Transverse colon (tissue), 4 donors: ENCODE measurements around the gene MKNK1. TPM values are rescaled to one million over a fixed set of nuclear protein-coding genes. Genes with fewer than 3 reads are reported as not detected.

ENCODE experiments used
- DNase-seq: peaks from one replicate; pipeline ENCODE4 v3.0.0-alpha.2; 2019
- H3K27ac ChIP-seq, 4 donors: fragments of 200-600 bp; sonication (generic); 2 replicates each; pipeline ENCODE4 v1.5.1; 2016 to 2018; ENCODE audit warnings: inconsistent platforms in 4 of 4
- H3K27me3 ChIP-seq: fragments of 200-600 bp; sonication (generic); 2 replicates; pipeline ENCODE4 v1.5.1; 2017; ENCODE audit warnings: inconsistent platforms
- H3K36me3 ChIP-seq, 4 donors: fragments of 200-600 bp; sonication (generic); 2 replicates each; pipeline ENCODE4 v1.5.1; 2017 to 2019; ENCODE audit warnings: inconsistent platforms in 4 of 4
- H3K4me1 ChIP-seq, 4 donors: fragments of 200-600 bp; sonication (generic); 2 replicates each; pipeline ENCODE4 v1.5.1; 2017 to 2020; ENCODE audit warnings: inconsistent platforms in 4 of 4
- H3K4me3 ChIP-seq, 4 donors: fragments of 200-600 bp; sonication (generic); 1 replicate in 1 of 4; 2 replicates in 3 of 4; pipeline versions ENCODE4 v1.5.1 to v1.6.1; 2017 to 2019; ENCODE audit warnings: inconsistent platforms in 4 of 4
- H3K9me3 ChIP-seq, 2 donors: fragments of 200-600 bp; sonication (generic); 2 replicates each; pipeline ENCODE4 v1.5.1; 2017 to 2019; ENCODE audit warnings: inconsistent platforms in 2 of 2
- EP300 ChIP-seq: sonication (generic); formaldehyde crosslinking; IDR thresholded peaks from one replicate; pipeline ENCODE4 v1.6.1; 2017; ENCODE audit warnings: antibody characterized with exemption, low read depth
- POLR2A ChIP-seq: fragments of 450-650 bp; IDR thresholded peaks from one replicate; pipeline ENCODE4 v1.6.1; 2016; ENCODE audit warnings: antibody characterized with exemption, mild to moderate bottlenecking, moderate library complexity
- POLR2AphosphoS5 ChIP-seq, 3 donors: sonication (generic); formaldehyde crosslinking; IDR thresholded peaks; one replicate each; pipeline ENCODE4 v1.6.1; 2016; ENCODE audit warnings: antibody characterized with exemption in 3 of 3
- WGBS, 2 donors: methylation state at CpG; one replicate each; pipeline ENCODE4 v1.1.5; 2018; ENCODE audit warnings: low coverage in 1 of 2; 5-methylcytosine and 5-hydroxymethylcytosine counted together
- in situ Hi-C, 4 donors: fragments of 200-750 bp; cut with MboI; loops; one replicate each; pipeline versions ENCODE4 v1.15.0 to v1.15.1; 2017; ENCODE audit warnings: low sequenced_read_pairs in 3 of 4, low pct_ligation_motif_present in 1 of 4, low pct_unique_long_range_greater_than_20kb in 1 of 4
- intact Hi-C: fragments of 100-400 bp; cut with DNase I; formaldehyde crosslinking; loops from one replicate; pipeline ENCODE4 v1.15.1; 2023; ENCODE audit warnings: low total_unique reads
- total RNA-seq, 4 donors: library from RNA; depleted of rRNA; stranded (reverse); fragments of >200 nt; gene quantifications; one replicate each; pipeline ENCODE4 v1.1.0, GENCODE V29; 2016
- TF ChIP-seq, protein P1 (sequence below), 5 experiments: fragments of 200-600 bp in 3 of 5; fragments of 450-650 bp in 2 of 5; sonication (generic) in 3 of 5; IDR thresholded peaks; 1 replicate in 2 of 5; 2 replicates in 3 of 5; pipeline ENCODE4 v1.5.1; 2016 to 2017; ENCODE audit warnings: antibody characterized with exemption in 5 of 5, inconsistent platforms in 3 of 5, mild to moderate bottlenecking in 2 of 5, moderate library complexity in 1 of 5

The MKNK1 gene
- total RNA-seq, 4 donors from 2014 or later, result 59.5 to 80.5 (median 62.3) TPM

- in situ Hi-C loops, result loop anchor here in 3 of 4 donors (10.0 kb wide), 2 partner anchors 95 to 105 kb away; partner anchors contain the start of gene EFCAB14 (in 1 of the 3)
- intact Hi-C loops, result no loop called here
- no peak for DNase-seq
- H3K36me3 ChIP-seq, result no peaks in the 10 kb centered on the region
- no peak for TF ChIP-seq POLR2A
- no peak for TF ChIP-seq POLR2AphosphoS5 (IDR thresholded peaks at IDR 0.05)
- no peak overlapping the region for H3K27ac ChIP-seq
- 93% methylated on average over 5 of the region's 5 CpGs; no CpG with 5 or more reads in 1 of the 2 donors for WGBS, 2 donors
- H3K9me3 ChIP-seq, result no peaks in the 10 kb centered on the region
- no peaks in the 10 kb centered on the region for H3K27me3 ChIP-seq
- no peak overlapping the region for H3K4me3 ChIP-seq
- peaks cover 13 to 33% (median 22%) of the 10 kb centered on the region in 4 donors for H3K4me1 ChIP-seq
Observed at GRCh38 chr1:46619656-46620258, 15.7 kb upstream of the MKNK1 start.

- H3K9me3 ChIP-seq, result no peaks in the 10 kb centered on the region
- no peak for DNase-seq
- in situ Hi-C loops, result loop anchor here in 2 of 4 donors (10.0 kb wide), 2 partner anchors 96 to 106 kb away; partner anchors contain the start of gene EFCAB14 (in 1 of the 2)
Observed at GRCh38 chr1:46618754-46619415, 14.8 kb upstream of the MKNK1 start.

GRCh38 chr1:46617833-46618232 lies 13.8 kb upstream of the MKNK1 start:
- intact Hi-C loops, result no loop called here
- TF ChIP-seq POLR2AphosphoS5 (IDR thresholded peaks at IDR 0.05), result no peak
- TF ChIP-seq EP300, result no peak
- TF ChIP-seq POLR2A, result no peak
- TF ChIP-seq, protein P1, sequence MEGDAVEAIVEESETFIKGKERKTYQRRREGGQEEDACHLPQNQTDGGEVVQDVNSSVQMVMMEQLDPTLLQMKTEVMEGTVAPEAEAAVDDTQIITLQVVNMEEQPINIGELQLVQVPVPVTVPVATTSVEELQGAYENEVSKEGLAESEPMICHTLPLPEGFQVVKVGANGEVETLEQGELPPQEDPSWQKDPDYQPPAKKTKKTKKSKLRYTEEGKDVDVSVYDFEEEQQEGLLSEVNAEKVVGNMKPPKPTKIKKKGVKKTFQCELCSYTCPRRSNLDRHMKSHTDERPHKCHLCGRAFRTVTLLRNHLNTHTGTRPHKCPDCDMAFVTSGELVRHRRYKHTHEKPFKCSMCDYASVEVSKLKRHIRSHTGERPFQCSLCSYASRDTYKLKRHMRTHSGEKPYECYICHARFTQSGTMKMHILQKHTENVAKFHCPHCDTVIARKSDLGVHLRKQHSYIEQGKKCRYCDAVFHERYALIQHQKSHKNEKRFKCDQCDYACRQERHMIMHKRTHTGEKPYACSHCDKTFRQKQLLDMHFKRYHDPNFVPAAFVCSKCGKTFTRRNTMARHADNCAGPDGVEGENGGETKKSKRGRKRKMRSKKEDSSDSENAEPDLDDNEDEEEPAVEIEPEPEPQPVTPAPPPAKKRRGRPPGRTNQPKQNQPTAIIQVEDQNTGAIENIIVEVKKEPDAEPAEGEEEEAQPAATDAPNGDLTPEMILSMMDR (IDR thresholded peaks at IDR 0.05), result no peak
- in situ Hi-C loops, result loop anchor here in 2 of 4 donors (10.0 kb wide), 2 partner anchors 97 to 107 kb away; partner anchors contain the start of gene EFCAB14 (in 1 of the 2)
- WGBS, 2 donors, result 79 to 82% methylated on average over 2 to 3 of the region's 3 CpGs
- Histone ChIP-seq H3K9me3 (no peaks in the 10 kb centered on the region), H3K27ac (no peak overlapping the region), H3K4me3 (no peak overlapping the region), H3K27me3 (no peaks in the 10 kb centered on the region), H3K4me1 (peaks cover 29 to 52% (median 40%) of the 10 kb centered on the region in 4 donors), H3K36me3 (no peaks in the 10 kb centered on the region)
- DNase-seq, result no peak

More at GRCh38 chr1:46618754-46619415, 14.8 kb upstream of the MKNK1 start:
- WGBS, 2 donors, result 81 to 86% methylated on average over 3 to 4 of the region's 4 CpGs
- H3K27ac ChIP-seq, result no peak overlapping the region
- H3K27me3 ChIP-seq, result no peaks in the 10 kb centered on the region
- no peaks in the 10 kb centered on the region for H3K36me3 ChIP-seq
- no peak overlapping the region for H3K4me3 ChIP-seq
- TF ChIP-seq POLR2A (no peak), POLR2AphosphoS5 (IDR thresholded peaks at IDR 0.05) (no peak), EP300 (no peak)
- TF ChIP-seq, protein P1 (IDR thresholded peaks at IDR 0.05), result no peak
- peaks cover 21 to 42% (median 30%) of the 10 kb centered on the region in 4 donors for H3K4me1 ChIP-seq
- intact Hi-C loops, result no loop called here

DNA sequence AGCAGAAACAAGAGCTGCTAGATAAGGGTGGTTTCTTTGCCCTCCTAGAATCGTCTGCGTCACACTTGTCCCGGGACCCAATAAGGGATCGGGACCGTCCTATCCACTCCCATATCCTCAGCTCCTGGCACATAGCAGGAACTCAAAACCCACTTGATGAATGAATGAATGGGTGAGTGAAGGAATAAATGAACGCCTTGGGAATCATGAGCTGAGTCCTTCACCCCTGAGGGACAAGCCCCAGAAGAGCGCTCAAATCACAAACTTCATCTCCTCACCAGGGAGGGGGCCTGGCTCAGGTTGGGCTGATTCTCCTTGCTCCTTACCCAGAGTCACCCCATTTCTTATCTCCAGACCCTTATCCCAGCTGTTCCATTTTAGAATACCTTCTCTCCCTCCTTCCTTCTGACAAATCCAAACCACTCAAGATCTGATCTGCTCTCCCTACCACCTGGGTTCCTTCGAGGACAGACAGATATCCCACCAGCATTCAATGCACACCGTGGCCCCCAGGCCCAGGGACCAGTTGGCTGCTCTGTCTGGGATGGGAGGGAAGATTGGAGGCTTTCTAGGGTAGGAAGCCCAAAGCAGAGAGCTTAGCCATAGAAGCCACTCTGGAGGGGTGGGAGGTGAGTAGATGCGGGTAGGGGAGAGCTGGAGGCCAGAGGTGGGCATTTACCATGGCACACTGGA lies 13.2 kb upstream of the MKNK1 start:
- 44% methylated on average over 10 of the region's 10 CpGs; no CpG with 5 or more reads in 1 of the 2 donors for WGBS, 2 donors
- in situ Hi-C loops, result loop anchor here in 2 of 4 donors (10.0 kb wide), 2 partner anchors 98 to 108 kb away; partner anchors contain the start of gene EFCAB14 (in 1 of the 2)

More for the DNA sequence above, 13.2 kb upstream of the MKNK1 start:
- peak overlapping the region; percentile 63 to 88 (median 81) for H3K4me3 ChIP-seq
- no peaks in the 10 kb centered on the region for H3K27me3 ChIP-seq
- no peak for DNase-seq
- TF ChIP-seq, protein P1 (IDR thresholded peaks at IDR 0.05), result no peak
- no peak for TF ChIP-seq EP300
- H3K9me3 ChIP-seq, result no peaks in the 10 kb centered on the region
- H3K36me3 ChIP-seq, result no peaks in the 10 kb centered on the region
- intact Hi-C loops, result no loop called here
- H3K27ac ChIP-seq, result peak overlapping the region; percentile 90 to 97 (median 94)
- H3K4me1 ChIP-seq, result peaks cover 31 to 49% (median 41%) of the 10 kb centered on the region in 4 donors
